SK-N-SH (cell line): ENCODE results near the gene SUCLG2. TPM values are rescaled to one million over a fixed set of nuclear protein-coding genes. Genes with fewer than 3 reads are reported as not detected.

Experiments
- CTCF ChIA-PET: fragments of 300-600, 350-600 bp; formaldehyde crosslinking; extraction: SDS; loops from one replicate; lab custom pipeline; 2021; lab: Yijun Ruan, JAX
- POLR2A ChIA-PET: fragments of 350-600 bp; sonication (Branson Sonifier 250); formaldehyde crosslinking; extraction: SDS; loops from one replicate; lab custom pipeline; 2020; ENCODE audit warnings: antibody characterized with exemption, inconsistent platforms; lab: Yijun Ruan, JAX
- DNase-seq: peaks from one replicate; pipeline ENCODE4 v3.0.0; 2012
- H2AFZ ChIP-seq: fragments of 200-600 bp; sonication (generic); 2 replicates; pipeline ENCODE4 v1.8.1; 2016; ENCODE audit warnings: antibody characterized with exemption, mild to moderate bottlenecking, low read depth
- H3F3A ChIP-seq: fragments of 200-600 bp; sonication (generic); replicated peaks from 2 replicates; pipeline ENCODE3; 2016; ENCODE audit warnings: antibody characterized with exemption, mild to moderate bottlenecking; ENCODE audit not compliant: insufficient read depth
- H3K27ac ChIP-seq, 2 experiments: fragments of 200-500 bp in 1 of 2; fragments of 200-600 bp in 1 of 2; sonication (Bioruptor generic) in 1 of 2; sonication (generic), shearing (Covaris generic) in 1 of 2; 2 replicates each; pipeline versions ENCODE4 v1.5.1 to v1.6.1; 2014 to 2016; ENCODE audit warnings: low read depth in 2 of 2, inconsistent platforms in 1 of 2, low read length in 1 of 2, mild to moderate bottlenecking in 1 of 2, mixed read lengths in 1 of 2
- H3K27me3 ChIP-seq: fragments of 200-600 bp; sonication (generic), shearing (Covaris generic); 2 replicates; pipeline ENCODE4 v1.6.1; 2016; ENCODE audit warnings: mixed run types; ENCODE audit not compliant: insufficient read depth
- H3K36me3 ChIP-seq, 2 experiments: fragments of 200-500 bp in 1 of 2; fragments of 200-600 bp in 1 of 2; sonication (Bioruptor generic) in 1 of 2; sonication (generic) in 1 of 2; replicated peaks in 1 of 2; 2 replicates each; pipeline versions ENCODE3 to v1.5.1; 2014 to 2016; ENCODE audit warnings: low read length in 1 of 2, mild to moderate bottlenecking in 1 of 2; ENCODE audit not compliant: insufficient read depth in 2 of 2, control insufficient read depth in 1 of 2
- H3K4me1 ChIP-seq, 2 experiments: fragments of 200-500 bp in 1 of 2; fragments of 200-600 bp in 1 of 2; sonication (Bioruptor generic) in 1 of 2; sonication (generic), shearing (Covaris generic) in 1 of 2; 2 replicates each; pipeline versions ENCODE4 v1.5.1 to v1.6.1; 2014 to 2016; ENCODE audit warnings: low read depth in 1 of 2, low read length in 1 of 2, mixed run types in 1 of 2; ENCODE audit not compliant: insufficient read depth in 2 of 2, control insufficient read depth in 1 of 2
- H3K4me2 ChIP-seq: fragments of 200-600 bp; sonication (generic), shearing (Covaris generic); 2 replicates; pipeline ENCODE4 v1.6.1; 2017; ENCODE audit warnings: mixed run types
- H3K4me3 ChIP-seq, 2 experiments: fragments of 200-500 bp in 1 of 2; fragments of 200-600 bp in 1 of 2; sonication (Bioruptor generic) in 1 of 2; sonication (generic), shearing (Covaris generic) in 1 of 2; 2 replicates each; pipeline versions ENCODE4 v1.5.1 to v1.8.1; 2014 to 2016; ENCODE audit warnings: low read depth in 2 of 2, inconsistent platforms in 1 of 2, low read length in 1 of 2, mild to moderate bottlenecking in 1 of 2, mixed read lengths in 1 of 2, moderate library complexity in 1 of 2
- H3K79me2 ChIP-seq: fragments of 200-600 bp; sonication (generic); 2 replicates; pipeline ENCODE4 v1.8.1; 2017; ENCODE audit warnings: mild to moderate bottlenecking; ENCODE audit not compliant: insufficient read depth
- H3K9ac ChIP-seq: fragments of 200-600 bp; sonication (generic); 2 replicates; pipeline ENCODE4 v1.6.1; 2017; ENCODE audit warnings: mixed run types
- H3K9me2 ChIP-seq: fragments of 200-600 bp; sonication (generic); 2 replicates; pipeline ENCODE4 v1.6.1; 2017; ENCODE audit warnings: mixed run types
- H3K9me3 ChIP-seq: fragments of 200-600 bp; sonication (generic); 2 replicates; pipeline ENCODE4 v1.6.1; 2017; ENCODE audit warnings: mixed run types, mild to moderate bottlenecking, moderate library complexity
- H4K20me1 ChIP-seq: fragments of 200-600 bp; sonication (generic); 2 replicates; pipeline ENCODE4 v1.6.1; 2017; ENCODE audit warnings: mild to moderate bottlenecking, mixed run types; ENCODE audit not compliant: insufficient read depth
- ELF1 ChIP-seq: IDR thresholded peaks from 2 replicates; pipeline ENCODE4 v1.4.0; 2012
- EP300 ChIP-seq, 2 experiments: IDR thresholded peaks; 2 replicates each; pipeline versions ENCODE4 v1.4.0 to v1.6.1; 2012; ENCODE audit warnings: borderline replicate concordance in 1 of 2, low read depth in 1 of 2, low read length in 1 of 2
- EZH2phosphoT487 ChIP-seq: fragments of 200-600 bp; sonication (generic); IDR thresholded peaks from 2 replicates; pipeline ENCODE4 v1.6.1; 2017; ENCODE audit warnings: low read depth, mixed run types, mild to moderate bottlenecking, antibody characterized with exemption, moderate library complexity, borderline replicate concordance
- GABPA ChIP-seq: IDR thresholded peaks from 2 replicates; pipeline ENCODE4 v1.4.0; 2012; ENCODE audit warnings: low read depth, mild to moderate bottlenecking
- GATA2 ChIP-seq: sonication (generic); formaldehyde crosslinking; IDR thresholded peaks from 2 replicates; pipeline ENCODE4 v1.5.0; 2020; ENCODE audit warnings: mild to moderate bottlenecking, missing genetic modification reagents
- JUND ChIP-seq: IDR thresholded peaks from 2 replicates; pipeline ENCODE4 v1.4.0; 2012
- MEF2A ChIP-seq: IDR thresholded peaks from 2 replicates; pipeline ENCODE4 v1.4.0; 2012; ENCODE audit warnings: low read depth, borderline replicate concordance
- MXI1 ChIP-seq: IDR thresholded peaks from 2 replicates; pipeline ENCODE4 v1.6.1; 2012; ENCODE audit warnings: mild to moderate bottlenecking, low read depth, low read length, improper control_type of control experiment
- PBX3 ChIP-seq: IDR thresholded peaks from 2 replicates; pipeline ENCODE4; 2012
- RAD21 ChIP-seq: IDR thresholded peaks from 2 replicates; pipeline ENCODE4 v1.6.1; 2012; ENCODE audit warnings: mild to moderate bottlenecking, low read length
- RCOR1 ChIP-seq: fragments of 150-350 bp; IDR thresholded peaks from 2 replicates; pipeline ENCODE4 v1.6.1; 2017; ENCODE audit warnings: antibody characterized with exemption, low read length
- REST ChIP-seq: IDR thresholded peaks from 2 replicates; pipeline ENCODE4 v1.6.1; 2012; ENCODE audit warnings: mild to moderate bottlenecking, low read depth, low read length, moderate library complexity
- RFX5 ChIP-seq: IDR thresholded peaks from 2 replicates; pipeline ENCODE4 v1.6.1; 2012; ENCODE audit warnings: mild to moderate bottlenecking, improper control_type of control experiment, low read length
- SIN3A ChIP-seq: IDR thresholded peaks from 2 replicates; pipeline ENCODE4 v1.6.1; 2012; ENCODE audit warnings: low read depth, mild to moderate bottlenecking, low read length, moderate library complexity, borderline replicate concordance
- TAF1 ChIP-seq: IDR thresholded peaks from 2 replicates; pipeline ENCODE4 v1.6.1; 2012; ENCODE audit warnings: low read depth, mild to moderate bottlenecking, low read length, moderate library complexity, borderline replicate concordance
- TCF12 ChIP-seq: IDR thresholded peaks from 2 replicates; pipeline ENCODE4 v1.4.0; 2012
- USF2 ChIP-seq: fragments of 150-350 bp; IDR thresholded peaks from 2 replicates; pipeline ENCODE4 v1.6.1; 2017; ENCODE audit warnings: antibody characterized with exemption, low read length, low read depth, borderline replicate concordance
- YY1 ChIP-seq: IDR thresholded peaks from 2 replicates; pipeline ENCODE4 v1.4.0; 2012; ENCODE audit warnings: low read depth, mild to moderate bottlenecking
- WGBS: methylation state at CpG from one replicate; pipeline ENCODE4 v1.1.6; 2017; ENCODE audit warnings: low lambda C conversion rate; 5-methylcytosine and 5-hydroxymethylcytosine counted together
- polyA plus RNA-seq, 3 experiments: library from polyadenylated mRNA; depleted of rRNA; stranded (reverse); fragments of >200 nt; gene quantifications; 2 replicates each; pipeline ENCODE4 v1.2.3, GENCODE V29; 2012

Gene SUCLG2
- polyA plus RNA-seq, 1 of the 3 experiments (the other 2 are of a cell fraction) = 20.2 TPM

- Histone ChIP-seq H3K9me2 (no peaks in the 10 kb centered on the region), H3K27me3 (no peaks in the 10 kb centered on the region), H3K9ac (no peak overlapping the region), H3F3A (no peaks in the 10 kb centered on the region), H3K9me3 (no peaks in the 10 kb centered on the region), H3K36me3 (no peaks in the 10 kb centered on the region), H3K27ac (no peak overlapping the region), H3K4me2 (no peak overlapping the region), H3K79me2 (no peaks in the 10 kb centered on the region), H3K4me1 (no peaks in the 10 kb centered on the region), H4K20me1 (no peaks in the 10 kb centered on the region), H2AFZ (no peak overlapping the region), H3K4me3 (no peak overlapping the region)
- DNase-seq = no peak
- ChIA-PET POLR2A (no interaction called here), CTCF (no interaction called here)
- TF ChIP-seq GABPA (no peak), RCOR1 (no peak), SIN3A (no peak), YY1 (no peak), TCF12 (no peak), GATA2 (no peak), TAF1 (no peak), RFX5 (no peak), JUND (no peak), USF2 (no peak), REST (no peak), MEF2A (no peak), EZH2phosphoT487 (no peak), ELF1 (no peak), EP300 (IDR thresholded peaks at IDR 0.05; ENCODE audit: borderline replicate concordance in 1 of 2, low read depth in 1 of 2, low read length in 1 of 2) (no peak), RAD21 (no peak), PBX3 (no peak), MXI1 (no peak)
- WGBS = 91% methylated on average over 4 of the region's 4 CpGs
Measured at GRCh38 chr3:67674055-67674454, 19.6 kb upstream of the SUCLG2 start.
